Activated T-cell treated with anti-CD3 and anti-CD28 coated beads, Interleukin-2, amount 50 U/mL, for 48 hours (primary cell): ENCODE results near the gene TENT4B.

ENCODE experiments used
- DNase-seq, 2 experiments: peaks; one replicate each; pipeline ENCODE4 v3.0.0-alpha.2; 2020

The TENT4B gene

DNA sequence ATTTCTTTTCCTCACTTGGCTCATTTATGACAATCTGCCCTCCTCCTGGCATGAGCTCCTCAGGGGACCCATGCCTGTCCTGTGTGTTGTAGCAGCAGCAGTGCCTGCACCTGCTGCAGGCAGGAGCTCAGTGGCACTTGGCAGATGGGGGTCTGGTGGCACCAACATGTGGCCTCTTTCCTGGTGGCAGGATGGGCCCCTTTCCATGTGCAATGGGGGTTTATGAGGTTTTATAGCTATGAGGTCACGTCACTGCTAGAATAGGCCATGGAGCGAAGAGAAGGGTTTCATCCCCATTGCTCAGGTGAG lies 120.2 kb downstream of the TENT4B start:
- DNase-seq: no peak

DNA sequence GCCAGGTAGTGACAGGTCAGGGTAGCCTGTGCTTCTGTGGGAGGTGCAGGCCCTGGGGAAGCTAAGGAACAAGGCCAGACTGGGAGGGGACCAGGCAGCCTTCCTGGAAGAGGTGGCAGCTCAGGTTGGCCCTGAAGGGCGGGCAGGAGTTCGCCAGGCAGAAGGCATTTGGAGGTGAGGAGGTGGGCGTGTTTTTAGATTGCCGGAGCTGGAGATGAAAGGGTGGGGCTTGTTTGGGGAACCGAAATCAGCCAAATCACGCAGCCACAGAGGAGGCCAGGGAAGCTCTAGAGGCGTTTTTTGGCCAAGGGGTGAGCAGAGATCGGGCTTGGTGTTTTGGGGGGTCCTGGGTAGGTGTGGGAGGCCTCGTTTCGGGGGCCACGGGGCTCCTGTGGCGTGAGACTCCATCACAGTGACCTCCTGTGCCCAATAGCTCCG lies 120.8 kb downstream of the TENT4B start:
- peak; percentile 66 to 68 for DNase-seq

DNA sequence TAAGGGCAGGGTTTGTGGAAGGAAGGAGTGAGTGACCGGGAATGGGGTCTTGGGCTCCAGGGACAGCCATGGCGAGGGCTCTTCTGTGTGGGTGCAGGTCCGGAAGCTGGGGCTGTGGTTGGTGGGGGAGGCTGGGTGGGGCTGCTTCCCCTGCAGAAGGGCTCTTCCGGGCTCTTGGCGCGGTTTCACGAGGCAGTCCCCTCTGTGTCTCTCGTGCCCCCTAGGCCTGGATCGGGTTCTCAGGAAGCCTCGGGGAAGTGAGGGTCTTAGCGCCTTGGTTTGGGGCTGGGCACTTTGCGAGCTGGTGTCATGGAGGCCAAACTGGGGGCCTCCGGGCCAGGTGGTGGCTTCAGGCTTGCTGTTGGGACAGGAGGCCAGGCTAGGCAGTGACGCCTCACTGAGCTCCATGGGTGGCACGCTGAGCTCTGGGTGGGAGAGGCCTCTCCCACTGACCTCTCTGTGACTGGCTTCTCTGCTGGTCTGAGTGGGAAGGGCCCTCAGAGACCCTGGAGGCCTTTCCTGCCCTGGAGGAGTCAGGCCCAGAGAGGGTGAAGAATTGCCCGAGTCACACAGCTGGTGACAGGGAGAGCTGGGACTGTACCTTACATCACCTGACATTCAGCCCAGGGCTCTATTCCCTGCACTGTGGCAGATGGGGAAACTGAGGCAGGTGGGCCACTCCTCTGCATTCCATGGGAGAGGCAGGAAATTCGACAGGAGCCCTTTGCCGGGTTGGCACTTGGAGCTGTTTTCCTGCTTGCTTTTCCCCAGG lies 121.4 kb downstream of the TENT4B start:
- peak; percentile 65 to 74 for DNase-seq

DNA sequence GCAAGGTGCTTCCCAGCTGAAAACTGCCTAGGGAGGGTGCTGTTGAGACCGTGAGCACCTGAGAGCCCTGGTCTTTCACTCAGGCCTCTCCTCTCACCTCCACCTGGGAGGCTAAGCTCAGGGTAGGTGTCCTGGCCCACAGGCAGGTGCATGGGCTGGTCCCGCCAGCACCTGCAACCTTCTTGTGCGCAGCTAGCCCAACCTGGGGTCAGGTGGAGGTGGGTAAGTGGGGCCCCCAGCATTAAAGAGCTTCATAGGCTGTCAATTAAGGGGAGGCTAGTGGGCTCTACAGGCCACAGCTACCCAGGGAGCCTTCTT lies 122.0 kb downstream of the TENT4B start:
- no peak for DNase-seq

DNA sequence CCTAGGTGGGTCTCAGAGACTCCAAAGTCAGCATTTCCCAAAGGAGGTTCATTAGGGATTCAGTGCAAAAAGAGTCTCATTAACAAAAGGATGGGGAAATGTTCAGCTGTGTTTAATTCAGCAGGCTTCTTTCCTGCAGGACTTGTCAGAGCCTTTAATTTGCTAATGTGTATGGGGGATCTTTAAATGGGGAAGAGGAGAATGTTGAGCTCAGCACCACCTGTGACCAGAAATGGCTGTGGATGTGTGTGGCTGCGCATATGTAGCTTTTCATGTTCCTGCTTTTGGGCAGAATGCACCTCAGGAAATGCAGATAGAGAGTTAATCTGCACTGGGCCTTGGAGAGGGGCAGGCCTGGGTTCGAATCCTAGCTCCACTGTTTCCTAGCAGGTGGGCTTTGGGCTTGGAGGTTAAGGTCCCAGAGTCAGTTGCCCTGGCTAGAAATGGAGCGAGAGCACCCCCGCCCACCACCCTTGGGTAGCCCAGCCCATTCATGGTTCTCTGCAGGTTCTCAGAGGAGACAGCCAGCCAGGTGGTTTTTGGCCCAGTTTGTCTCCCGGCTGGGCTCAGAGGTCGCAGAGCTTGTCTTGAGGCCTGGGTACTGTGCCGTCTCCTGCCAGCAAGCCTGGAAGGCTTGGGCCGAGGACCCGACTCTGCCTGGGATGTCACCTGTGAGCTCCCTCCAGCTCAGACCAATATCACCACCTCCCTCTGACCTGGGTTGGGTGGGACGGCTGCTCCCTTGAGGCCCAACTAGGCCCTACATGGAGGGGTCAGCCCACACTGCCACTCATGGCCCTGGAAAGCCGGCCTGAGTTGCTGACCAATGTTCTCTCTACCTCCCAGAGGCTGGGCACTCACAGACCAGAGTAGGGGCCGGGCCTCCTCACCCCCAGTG lies 122.6 kb downstream of the TENT4B start:
- DNase-seq: no peak

DNA sequence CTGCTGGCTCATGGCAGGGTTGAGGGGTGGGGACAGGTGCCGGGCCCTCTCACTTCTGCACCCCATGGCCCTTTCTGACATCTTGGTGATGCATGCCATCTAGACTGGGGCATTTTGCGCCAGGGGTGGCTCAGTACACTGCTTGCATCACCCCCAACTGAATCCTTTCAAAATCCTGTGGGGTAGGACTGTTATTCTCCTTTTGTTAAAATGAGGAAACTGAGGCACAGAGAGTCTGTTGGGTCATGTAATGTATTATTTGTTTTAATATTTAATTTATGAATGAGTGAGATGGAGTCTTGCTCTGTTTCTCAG lies 123.2 kb downstream of the TENT4B start:
- no peak for DNase-seq

DNA sequence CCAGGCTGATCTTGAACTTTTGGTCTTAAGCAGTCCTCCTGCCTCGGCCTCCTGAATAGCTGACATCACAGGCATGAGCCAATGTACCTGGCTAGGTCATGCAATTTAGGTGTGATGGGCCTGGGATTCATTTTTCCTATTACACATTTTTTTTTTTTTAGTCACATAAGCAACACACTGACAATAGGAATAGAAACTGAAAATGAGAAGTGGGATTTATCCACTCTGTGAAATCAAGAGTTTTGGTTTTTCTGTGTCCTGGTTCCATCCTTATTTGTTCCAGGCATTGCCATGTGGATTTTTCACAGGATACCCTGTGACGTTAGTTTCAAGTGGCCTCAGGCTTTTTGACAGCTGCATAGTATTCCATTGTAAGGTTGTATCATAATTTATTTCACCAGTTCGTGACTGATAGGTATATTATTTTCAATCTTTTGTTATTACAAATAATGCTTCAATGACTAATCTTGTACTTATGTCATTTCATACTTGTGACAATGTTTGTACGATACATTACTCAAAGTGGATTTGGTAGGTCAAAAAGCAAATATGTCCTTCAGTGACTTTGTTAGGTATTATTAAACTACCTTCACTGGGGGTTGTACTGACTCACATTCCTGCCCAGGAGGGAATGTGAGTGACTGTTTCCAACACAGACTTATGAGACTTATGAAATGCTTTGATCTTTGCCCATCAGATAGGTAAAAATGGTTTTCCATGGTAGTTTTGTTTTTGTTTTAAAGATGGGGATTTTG lies 123.9 kb downstream of the TENT4B start:
- DNase-seq: no peak

DNA sequence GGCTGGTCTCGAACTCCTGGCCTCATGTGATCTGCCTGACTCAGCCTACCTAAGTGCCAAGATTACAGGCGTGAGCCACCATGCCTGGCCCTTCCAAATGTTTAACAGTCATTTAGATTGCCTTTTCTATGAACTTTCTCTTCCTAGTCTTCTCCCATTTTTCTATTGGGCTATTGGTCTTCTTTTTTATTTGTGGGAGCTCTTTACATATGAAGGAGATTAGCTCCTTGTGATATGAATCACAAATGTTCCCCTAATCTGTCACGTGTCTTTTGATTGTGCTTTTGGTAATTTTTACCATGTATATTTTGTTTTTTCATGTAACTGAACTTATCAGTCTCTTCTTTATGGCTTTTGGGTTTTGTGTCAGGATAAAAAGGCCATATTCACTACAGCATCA lies 125.1 kb downstream of the TENT4B start:
- no peak for DNase-seq

DNA sequence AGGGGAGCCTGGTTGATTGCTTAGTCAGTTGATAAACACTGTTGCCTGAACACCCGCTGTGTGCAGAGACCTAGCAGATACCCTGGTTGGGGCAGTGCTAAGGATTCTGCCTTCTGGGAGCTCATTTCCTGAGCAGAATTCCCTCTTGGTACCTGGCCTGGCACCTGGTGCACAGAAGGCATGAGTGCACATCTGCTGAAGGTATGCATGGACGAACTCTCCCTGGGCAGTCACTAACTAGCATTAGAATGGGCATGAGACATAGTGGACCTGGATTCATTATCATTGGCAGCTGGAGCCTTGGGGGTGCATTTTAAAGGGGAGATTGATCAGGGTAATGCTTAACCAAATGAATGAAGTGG lies 126.4 kb downstream of the TENT4B start:
- no peak for DNase-seq

DNA sequence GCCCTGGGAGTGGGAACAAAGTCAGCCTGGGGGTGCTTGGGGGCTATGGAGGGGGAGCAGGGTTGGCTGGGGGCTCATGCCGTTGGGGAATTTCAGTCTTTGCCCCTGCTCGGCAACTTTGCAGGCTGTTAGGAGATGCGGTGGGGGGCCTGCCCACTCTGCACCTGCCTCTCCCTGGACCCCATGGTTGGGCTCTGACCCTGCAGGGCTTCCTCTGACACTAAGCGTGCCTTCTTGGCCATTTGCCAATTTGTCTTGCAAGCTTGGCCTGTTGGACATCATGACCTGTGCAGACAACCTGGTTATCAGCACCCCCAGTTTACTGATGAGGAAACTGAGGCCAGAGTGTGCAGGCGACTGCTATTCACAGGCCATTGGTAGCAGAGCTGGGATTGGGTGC lies 127.8 kb downstream of the TENT4B start:
- DNase-seq: no peak
